K562 (cell line): Measurements from ENCODE around the gene DHRS12. TPM values are rescaled to one million over a fixed set of nuclear protein-coding genes. Genes with fewer than 3 reads are reported as not detected.
A peak's percentile ranks its signal among the peaks of the same experiment; 100 is the strongest.

ENCODE experiments used
- BCL6 ChIP-seq: fragments of 250-450 bp; sonication (Bioruptor Pico); IDR thresholded peaks from 2 replicates; pipeline ENCODE4 v1.4.0; 2020
- BCOR ChIP-seq: fragments of 450-650 bp; IDR thresholded peaks from 2 replicates; pipeline ENCODE4 v1.6.1; 2016
- ETS1 ChIP-seq: conservative IDR thresholded peaks from 2 replicates; pipeline ENCODE4 v1.6.1; 2011; ENCODE audit warnings: low read depth, mild to moderate bottlenecking, low read length; ENCODE audit not compliant: control insufficient read depth
- FOXO4 ChIP-seq: fragments of 450-650 bp; formaldehyde crosslinking; IDR thresholded peaks from 2 replicates; pipeline ENCODE4 v1.4.0; 2020; ENCODE audit warnings: mild to moderate bottlenecking, moderate library complexity
- KLF1 ChIP-seq: fragments of 450-650 bp; IDR thresholded peaks from 2 replicates; pipeline ENCODE4 v1.6.1; 2016; ENCODE audit warnings: missing genetic modification characterization, missing compliant biosample characterization
- KLF6 ChIP-seq: fragments of 250-450 bp; sonication (Bioruptor Pico); IDR thresholded peaks from 2 replicates; pipeline ENCODE4 v1.4.0; 2020; ENCODE audit warnings: mild to moderate bottlenecking, moderate library complexity, borderline replicate concordance
- MBD2 ChIP-seq: sonication (generic); IDR thresholded peaks from 2 replicates; pipeline ENCODE4 v1.6.1; 2016; ENCODE audit warnings: low read depth, borderline replicate concordance
- NFYB ChIP-seq: IDR thresholded peaks from 2 replicates; pipeline ENCODE4 v1.6.1; 2011; ENCODE audit warnings: mild to moderate bottlenecking, moderate library complexity; ENCODE audit not compliant: insufficient read length; ENCODE audit errors: extremely low read depth
- POLR2AphosphoS2 ChIP-seq: IDR thresholded peaks from 2 replicates; pipeline ENCODE4 v1.6.1; 2012; ENCODE audit warnings: low read length, improper control_type of control experiment
- RBM25 ChIP-seq: fragments of 200-400 bp; formaldehyde crosslinking; IDR thresholded peaks from 2 replicates; pipeline ENCODE4 v1.6.1; 2018; ENCODE audit warnings: low read length, low read depth, moderate library complexity; ENCODE audit not compliant: severe bottlenecking
- RNF219 ChIP-seq: fragments of 250-450 bp; sonication (Bioruptor Pico); IDR thresholded peaks from 2 replicates; pipeline ENCODE4 v1.5.0; 2022; ENCODE audit warnings: mild to moderate bottlenecking
- TCF7 ChIP-seq: sonication (generic); IDR thresholded peaks from 2 replicates; pipeline ENCODE4 v1.6.1; 2016; ENCODE audit warnings: antibody characterized with exemption, borderline replicate concordance
- ZBTB1 ChIP-seq: sonication (generic); formaldehyde crosslinking; IDR thresholded peaks from 2 replicates; pipeline ENCODE4 v1.8.1; 2023; ENCODE audit warnings: missing genetic modification reagents, low read depth, mild to moderate bottlenecking, borderline replicate concordance
- ZC3H8 ChIP-seq: fragments of 450-650 bp; IDR thresholded peaks from 2 replicates; pipeline ENCODE4 v1.6.1; 2017
- ZFP36 ChIP-seq: fragments of 150-350 bp; IDR thresholded peaks from 2 replicates; pipeline ENCODE4 v1.6.1; 2018; ENCODE audit warnings: low read length, low read depth; ENCODE audit not compliant: partially characterized antibody
- ZNF175 ChIP-seq: fragments of 200-800 bp; sonication (Bioruptor generic); IDR thresholded peaks from 2 replicates; pipeline ENCODE4 v1.6.1; 2016; ENCODE audit warnings: low read depth, mild to moderate bottlenecking, missing genetic modification characterization, missing compliant biosample characterization
- ZNF717 ChIP-seq: fragments of 250-450 bp; sonication (Bioruptor Pico); IDR thresholded peaks from 2 replicates; pipeline ENCODE4 v1.5.0; 2021
- polyA plus RNA-seq, 8 experiments: library from polyadenylated mRNA; depleted of rRNA in 4 of 8; stranded (reverse) in 5 of 8; unstranded in 3 of 8; fragments of >200 nt; fragmentation: Nextera tagmentation in 2 of 8; fragmentation: Illumina TruSeq in 1 of 8; extraction: Ambion mirVana in 2 of 8; extraction: Trizol in 1 of 8; gene quantifications; 2 replicates each; pipeline versions ENCODE4 v1.2.1 to v1.2.3, GENCODE V29; 2011 to 2014; ENCODE audit warnings: inconsistent platforms in 1 of 8, missing spikeins in 1 of 8
- total RNA-seq, 7 experiments: library from RNA; depleted of rRNA in 6 of 7; stranded (reverse); fragments of >200 nt in 6 of 7; fragmentation: Illumina TruSeq in 2 of 7; extraction: Trizol in 2 of 7; gene quantifications; 2 replicates each; pipeline versions ENCODE4 v1.2.1 to v1.2.3, GENCODE V29; 2011 to 2021; ENCODE audit warnings: low replicate concordance in 1 of 7

DHRS12 gene
- total and polyA plus RNA-seq, 9 of the 15 experiments (the other 6 are each of a cell fraction or from before 2014, with no cell fraction given) = 0.62 to 2.7 (median 0.98) TPM

- TF ChIP-seq MBD2 (no peak), RBM25 (peak; percentile 45), POLR2AphosphoS2 (no peak), FOXO4 (CRISPR knock-in tag) (no peak), ZC3H8 (no peak), BCL6 (CRISPR knock-in tag) (no peak), KLF6 (CRISPR knock-in tag) (no peak), ZNF175 (no peak), ZFP36 (peak; percentile 94), TCF7 (no peak), BCOR (0 out of 2 replicates have a peak, but pooled peaks have one; percentile 53), RNF219 (no peak), ETS1 (no peak), ZBTB1 (CRISPR knock-in tag) (no peak), NFYB (no peak), ZNF717 (CRISPR knock-in tag) (no peak), KLF1 (tag) (no peak)
Observed at GRCh38 chr13:51832471-51833152, 28.6 kb upstream of the DHRS12 start (continued).
